ENCODE results near the gene SPOCK2.

DNA sequence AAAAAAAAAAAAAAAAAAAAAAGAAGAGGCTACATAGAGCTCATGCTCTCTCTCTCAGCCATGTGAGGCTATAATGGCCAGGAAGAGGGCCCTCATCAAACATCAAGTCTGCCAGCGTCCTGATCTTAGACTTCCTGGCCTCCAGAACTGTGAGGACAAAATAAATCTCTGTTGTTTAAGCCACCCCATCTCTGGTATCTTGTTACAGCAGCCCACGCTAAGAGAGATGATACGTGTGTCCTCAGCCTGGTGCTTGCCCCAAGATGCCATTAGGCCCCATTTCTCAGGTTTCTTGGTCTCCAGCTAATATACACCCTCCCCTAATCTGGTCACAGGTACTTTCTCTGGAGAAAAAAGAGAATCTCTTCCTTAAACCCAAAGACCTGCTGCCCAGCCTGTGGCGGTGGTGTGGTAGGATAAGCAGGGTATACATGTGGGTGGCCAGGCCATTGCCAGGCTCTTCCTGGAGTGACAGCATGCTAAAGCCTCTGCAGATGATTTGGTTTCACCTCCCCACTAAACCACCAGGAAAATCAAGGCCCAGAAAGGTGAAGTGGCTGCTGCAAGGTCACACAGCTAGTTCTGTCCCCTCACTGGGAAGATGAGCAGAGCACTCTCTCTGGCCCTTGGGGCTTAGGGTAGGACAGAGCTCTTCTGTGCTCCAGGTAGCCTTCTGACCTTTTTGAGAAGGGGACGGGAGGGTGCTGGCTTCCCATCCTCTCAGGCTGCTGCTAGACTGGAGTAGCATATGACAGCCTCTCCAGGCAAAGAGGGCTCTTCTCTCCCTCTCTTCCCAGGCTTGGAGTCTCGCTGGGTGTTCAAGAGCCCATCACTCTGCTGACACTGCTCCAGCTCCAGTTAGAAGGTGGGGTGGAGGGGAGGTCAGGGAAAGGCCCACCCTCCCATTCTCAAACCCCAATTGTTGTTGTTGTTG lies 5.2 kb downstream of the SPOCK2 start:
- TF ChIP-seq CTCF (IDR thresholded peaks at IDR 0.05) (no peak), POLR2A (IDR thresholded peaks at IDR 0.05) (no peak)
